Retinal pigment epithelial cell (primary cell): ENCODE measurements around the gene SULT2B1.

Experiments
- DNase-seq: peaks from one replicate; pipeline ENCODE4 v3.0.0-alpha.2; 2010; ENCODE audit warnings: low read depth
- H3K4me3 ChIP-seq: 2 replicates; pipeline ENCODE4 v1.5.1; 2011; ENCODE audit warnings: mild to moderate bottlenecking, low read length, control low read depth, moderate library complexity
- CTCF ChIP-seq: conservative IDR thresholded peaks from 2 replicates; pipeline ENCODE4 v1.5.1; 2011; ENCODE audit warnings: low read depth, low read length, control low read depth, inconsistent platforms

The SULT2B1 gene

GRCh38 chr19:48603001-48603400, 51.0 kb downstream of the SULT2B1 start:
- no peak overlapping the region for H3K4me3 ChIP-seq
- no peak for DNase-seq
- no peak for TF ChIP-seq CTCF

GRCh38 chr19:48603449-48603848, 51.5 kb downstream of the SULT2B1 start:
- TF ChIP-seq CTCF, result no peak
- no peak for DNase-seq
- H3K4me3 ChIP-seq, result no peak overlapping the region

GRCh38 chr19:48603850-48604249, 51.9 kb downstream of the SULT2B1 start:
- no peak for DNase-seq
- TF ChIP-seq CTCF, result no peak
- no peak overlapping the region for H3K4me3 ChIP-seq

GRCh38 chr19:48606463-48607358, 54.7 kb downstream of the SULT2B1 start, which contains the start of gene SPACA4:
SPACA4 (plus strand) TSS chr19:48606742; CDS start chr19:48606979, 237 bp downstream.
- H3K4me3 ChIP-seq, result no peak within 1 kb of the TSS
- no peak for TF ChIP-seq CTCF
- DNase-seq, result no peak

GRCh38 chr19:48607359-48607755, 55.4 kb downstream of the SULT2B1 start:
- no peak for TF ChIP-seq CTCF
- no peak overlapping the region for H3K4me3 ChIP-seq
- no peak for DNase-seq

- TF ChIP-seq CTCF, result peak; percentile 70
- H3K4me3 ChIP-seq, result no peak overlapping the region
- no peak for DNase-seq
Measured at GRCh38 chr19:48608798-48609263, 56.9 kb downstream of the SULT2B1 start.

GRCh38 chr19:48609571-48610108, 57.7 kb downstream of the SULT2B1 start:
- no peak overlapping the region for H3K4me3 ChIP-seq
- TF ChIP-seq CTCF, result no peak
- DNase-seq, result no peak
